AG10803 (cell line): ENCODE measurements around the gene INVS.

ENCODE experiments used
- DNase-seq: peaks from one replicate; pipeline ENCODE4 v3.0.0; 2010; ENCODE audit warnings: low read depth
- H3K4me3 ChIP-seq: 2 replicates; pipeline ENCODE4 v1.5.1; 2011; ENCODE audit warnings: mild to moderate bottlenecking, low read length, control low read depth
- TF ChIP-seq, protein P1 (sequence below): conservative IDR thresholded peaks from 2 replicates; pipeline ENCODE4 v1.5.1; 2011; ENCODE audit warnings: mild to moderate bottlenecking, low read length, control low read depth, inconsistent platforms

Gene INVS

DNA sequence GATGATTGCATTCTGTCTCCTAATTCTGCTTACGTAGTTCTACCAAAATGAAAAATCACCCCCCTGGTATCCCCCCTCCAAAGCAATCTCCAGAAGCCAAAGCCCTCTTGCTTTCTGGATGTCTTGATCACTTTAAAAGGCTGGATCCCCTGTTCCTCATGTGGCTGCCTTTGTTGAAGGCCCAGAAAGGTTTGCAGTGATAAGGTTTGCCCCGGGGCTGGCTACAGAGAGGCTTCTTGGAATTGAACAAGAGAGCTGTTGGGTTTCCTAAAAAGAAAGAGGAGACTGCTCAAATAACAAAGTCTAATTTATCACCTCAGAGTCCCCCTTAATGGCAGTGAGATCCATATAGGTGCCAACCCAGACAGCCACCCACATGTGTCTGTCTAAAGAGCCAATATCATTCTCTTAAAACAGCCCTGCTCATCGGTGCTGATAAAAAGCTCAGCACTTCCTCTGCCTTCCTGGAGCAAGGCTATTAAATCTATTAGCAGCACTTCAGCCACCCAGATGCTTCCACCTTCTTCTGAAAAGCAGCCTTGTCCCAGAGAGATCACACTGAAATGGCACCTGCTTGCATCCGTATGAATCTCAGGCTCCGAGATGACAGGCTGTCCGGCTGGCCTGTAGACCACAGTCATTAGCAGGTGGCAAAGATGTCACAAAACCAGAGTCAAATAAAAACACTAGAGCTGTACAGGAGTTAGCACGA is 182.8 kb downstream of the INVS start:
- no peak for DNase-seq
- TF ChIP-seq, protein P1, sequence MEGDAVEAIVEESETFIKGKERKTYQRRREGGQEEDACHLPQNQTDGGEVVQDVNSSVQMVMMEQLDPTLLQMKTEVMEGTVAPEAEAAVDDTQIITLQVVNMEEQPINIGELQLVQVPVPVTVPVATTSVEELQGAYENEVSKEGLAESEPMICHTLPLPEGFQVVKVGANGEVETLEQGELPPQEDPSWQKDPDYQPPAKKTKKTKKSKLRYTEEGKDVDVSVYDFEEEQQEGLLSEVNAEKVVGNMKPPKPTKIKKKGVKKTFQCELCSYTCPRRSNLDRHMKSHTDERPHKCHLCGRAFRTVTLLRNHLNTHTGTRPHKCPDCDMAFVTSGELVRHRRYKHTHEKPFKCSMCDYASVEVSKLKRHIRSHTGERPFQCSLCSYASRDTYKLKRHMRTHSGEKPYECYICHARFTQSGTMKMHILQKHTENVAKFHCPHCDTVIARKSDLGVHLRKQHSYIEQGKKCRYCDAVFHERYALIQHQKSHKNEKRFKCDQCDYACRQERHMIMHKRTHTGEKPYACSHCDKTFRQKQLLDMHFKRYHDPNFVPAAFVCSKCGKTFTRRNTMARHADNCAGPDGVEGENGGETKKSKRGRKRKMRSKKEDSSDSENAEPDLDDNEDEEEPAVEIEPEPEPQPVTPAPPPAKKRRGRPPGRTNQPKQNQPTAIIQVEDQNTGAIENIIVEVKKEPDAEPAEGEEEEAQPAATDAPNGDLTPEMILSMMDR, result no peak
- no peak overlapping the region for H3K4me3 ChIP-seq

DNA sequence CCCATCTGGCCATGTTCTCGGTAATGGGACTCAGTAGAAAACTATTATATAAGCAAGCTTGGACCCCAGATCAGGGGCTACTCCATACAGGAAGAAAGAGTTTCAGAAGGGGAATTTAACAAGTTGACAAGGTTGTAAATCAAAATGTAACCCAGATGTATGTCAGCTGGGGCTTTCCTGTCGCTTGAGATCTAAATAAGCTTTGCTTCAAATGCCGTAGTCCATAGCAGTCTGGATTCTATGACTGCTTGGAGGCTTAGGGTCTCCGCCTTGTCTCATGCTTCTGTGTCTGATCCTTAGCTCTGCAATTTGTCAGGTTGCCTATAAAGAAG is 183.3 kb downstream of the INVS start:
- no peak overlapping the region for H3K4me3 ChIP-seq
- no peak for DNase-seq
- TF ChIP-seq, protein P1, result no peak

DNA sequence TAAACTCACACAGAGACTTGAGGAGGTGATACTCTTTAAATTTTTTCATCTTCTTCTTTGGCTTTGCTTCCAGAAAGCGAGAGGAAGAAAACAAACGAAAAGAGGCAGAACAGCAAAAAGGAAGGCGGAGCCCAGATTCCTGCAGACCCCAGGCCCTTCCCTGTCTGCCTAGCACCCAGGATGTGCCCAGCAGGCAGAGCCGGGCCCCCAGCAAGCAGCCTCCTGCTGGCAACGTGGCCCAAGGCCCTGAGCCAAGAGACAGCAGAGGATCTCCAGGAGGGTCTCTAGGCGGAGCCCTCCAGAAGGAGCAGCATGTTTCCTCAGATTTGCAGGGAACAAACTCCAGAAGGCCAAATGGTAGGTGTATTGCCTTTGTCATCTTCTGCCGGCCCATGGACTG is 185.2 kb downstream of the INVS start:
- TF ChIP-seq, protein P1, result no peak
- DNase-seq, result no peak
- H3K4me3 ChIP-seq, result no peak overlapping the region

GRCh38 chr9:100285080-100285479 is 186.0 kb downstream of the INVS start:
- TF ChIP-seq, protein P1, result no peak
- no peak for DNase-seq

GRCh38 chr9:100285601-100286000 is 186.6 kb downstream of the INVS start:
- H3K4me3 ChIP-seq, result no peak overlapping the region
- TF ChIP-seq, protein P1, result no peak
- no peak for DNase-seq

More at GRCh38 chr9:100285080-100285479, 186.0 kb downstream of the INVS start:
- no peak overlapping the region for H3K4me3 ChIP-seq

DNA sequence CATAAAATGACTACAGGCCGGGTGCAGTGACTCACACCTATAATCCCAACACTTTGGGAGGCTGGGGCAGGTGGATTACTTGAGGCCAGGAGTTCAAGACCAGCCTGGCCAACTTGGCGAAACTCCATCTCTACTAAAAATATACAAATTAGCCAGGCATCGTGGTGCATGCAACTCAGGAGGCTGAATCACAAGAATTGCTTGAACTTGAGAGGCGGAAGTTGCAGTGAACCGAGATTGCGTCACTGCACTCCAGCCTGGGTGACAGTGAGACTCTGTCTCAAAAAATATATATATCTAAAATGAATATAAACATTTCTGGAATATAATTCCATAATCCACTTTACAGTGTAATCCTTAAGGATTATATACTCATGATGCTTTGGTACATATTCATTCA is 187.2 kb downstream of the INVS start:
- DNase-seq, result no peak
- TF ChIP-seq, protein P1, result no peak
- no peak overlapping the region for H3K4me3 ChIP-seq

DNA sequence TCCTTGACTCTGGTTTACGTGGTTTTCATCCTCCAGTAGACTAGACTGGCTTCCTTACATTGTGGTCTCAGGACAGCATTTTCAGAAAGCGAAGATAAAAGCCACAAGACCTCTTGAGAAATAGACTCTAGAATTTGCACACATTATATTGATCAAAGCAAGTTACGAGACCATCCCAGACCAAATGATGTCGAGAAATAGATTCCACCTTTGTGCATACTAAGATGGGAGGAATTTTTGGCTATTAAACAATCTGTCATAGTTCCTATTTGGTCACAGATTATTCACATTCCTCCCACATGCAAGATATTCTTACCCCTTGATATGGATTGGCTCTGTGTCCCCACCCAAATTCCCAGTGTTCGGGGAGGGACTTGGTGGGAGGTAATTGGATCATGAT is 188.1 kb downstream of the INVS start:
- TF ChIP-seq, protein P1, result no peak
- no peak overlapping the region for H3K4me3 ChIP-seq
- DNase-seq, result no peak
